Upper lobe of left lung (tissue), 6 donors: ENCODE results near the gene SNAPC4. TPM values are rescaled to one million over a fixed set of nuclear protein-coding genes. Genes with fewer than 3 reads are reported as not detected.
"Not testable (repeated sequence)": the region's sequence is repeated elsewhere in the genome, so short reads cannot be mapped to it uniquely, and the experiment has no call there.

Source experiments
- ATAC-seq, 2 donors: fragments of 200-7000 bp; cut with Tn5 transposase; one replicate each; pipeline ENCODE4 v1.9.1; 2022; ENCODE audit warnings: mild to moderate bottlenecking in 2 of 2, moderate library complexity in 2 of 2; ENCODE audit not compliant: low FRiP score in 2 of 2
- DNase-seq, 2 donors: peaks; one replicate each; pipeline ENCODE4 v3.0.0-alpha.2; 2019 to 2020
- H3K27ac ChIP-seq, 4 donors: fragments of 200-600 bp; sonication (generic); one replicate each; pipeline ENCODE4 v1.5.1; 2016 to 2019
- H3K27me3 ChIP-seq, 4 donors: fragments of 200-600 bp; sonication (generic); one replicate each; pipeline ENCODE4 v1.5.1; 2017 to 2019
- H3K36me3 ChIP-seq, 4 donors: fragments of 200-600 bp; sonication (generic); one replicate each; pipeline ENCODE4 v1.5.1; 2016 to 2019
- H3K4me1 ChIP-seq, 4 donors: fragments of 200-600 bp; sonication (generic); one replicate each; pipeline ENCODE4 v1.5.1; 2018 to 2019
- H3K4me3 ChIP-seq, 4 donors: fragments of 200-600 bp; sonication (generic); one replicate each; pipeline ENCODE4 v1.5.1; 2017 to 2019; ENCODE audit warnings: mild to moderate bottlenecking in 2 of 4, moderate library complexity in 1 of 4
- H3K9me3 ChIP-seq, 4 donors: fragments of 200-600 bp; sonication (generic); one replicate each; pipeline ENCODE4 v1.5.1; 2018 to 2019
- CTCF ChIP-seq, 6 experiments: fragments of 450-650 bp in 4 of 6; fragments of 200-600 bp in 2 of 6; sonication (generic) in 2 of 6; IDR thresholded peaks; one replicate each; pipeline ENCODE4 v1.5.1; 2016 to 2019; ENCODE audit warnings: antibody characterized with exemption in 6 of 6
- EP300 ChIP-seq, 4 donors: sonication (generic); formaldehyde crosslinking; IDR thresholded peaks; one replicate each; pipeline ENCODE4 v1.5.1; 2017; ENCODE audit warnings: antibody characterized with exemption in 4 of 4, control low read depth in 2 of 4
- POLR2A ChIP-seq, 4 donors: fragments of 450-650 bp; IDR thresholded peaks; one replicate each; pipeline ENCODE4 v1.5.1; 2016 to 2017; ENCODE audit warnings: antibody characterized with exemption in 4 of 4, mild to moderate bottlenecking in 2 of 4
- POLR2AphosphoS5 ChIP-seq, 2 donors: sonication (generic); formaldehyde crosslinking; IDR thresholded peaks; one replicate each; pipeline ENCODE4 v1.5.1; 2017; ENCODE audit warnings: antibody characterized with exemption in 2 of 2
- WGBS, 2 donors: methylation state at CpG; one replicate each; pipeline ENCODE4 v1.1.5; 2017 to 2018; 5-methylcytosine and 5-hydroxymethylcytosine counted together
- total RNA-seq, 6 donors: library from RNA; depleted of rRNA in 4 of 6; stranded (reverse); fragments of >200 nt in 4 of 6; gene quantifications; one replicate each; pipeline versions ENCODE4 v1.1.0 to v1.2.1, GENCODE V29; 2016 to 2021
- donor health status: DM: no; HTN: no; CAD: no; lungs with moderate emphysema.
- donor health status: DM: no; HTN: yes; CAD: no; lungs with severe emphysema.

The SNAPC4 gene
- total RNA-seq, 6 donors from 2014 or later = 7.8 to 35.6 (median 13.2) TPM

DNA sequence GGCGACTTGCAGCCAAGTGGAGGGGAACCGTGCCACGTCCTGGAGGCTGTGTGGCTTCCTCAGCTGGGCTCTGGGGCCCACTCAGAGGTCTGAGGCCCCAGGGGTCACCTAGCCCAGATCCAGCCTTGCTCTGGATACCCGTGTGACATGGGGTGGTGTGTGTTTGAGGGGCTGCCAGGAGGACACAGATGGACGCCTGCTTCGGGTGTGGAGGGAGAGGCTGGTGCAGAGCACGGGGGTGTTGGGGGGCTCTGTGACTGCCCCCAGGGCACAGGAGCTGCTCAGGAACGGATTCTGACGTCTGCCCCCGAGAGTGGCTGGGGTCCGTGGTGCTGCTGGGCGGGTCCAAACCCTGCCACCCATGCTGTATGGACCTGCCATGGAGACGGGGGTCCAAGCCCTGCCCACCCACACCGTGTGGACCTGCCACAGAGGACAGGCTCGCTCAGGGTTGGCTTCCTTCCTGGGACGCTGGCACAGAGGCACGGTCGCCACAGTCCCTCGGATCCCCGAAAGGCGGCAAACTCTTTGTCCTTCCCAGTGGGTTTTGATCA is 29.2 kb upstream of the SNAPC4 start:
- ATAC-seq = no peak
- H3K27me3 ChIP-seq = no peaks in the 10 kb centered on the region
- H3K27ac ChIP-seq = no peak overlapping the region
- WGBS, 2 donors = 84 to 90% methylated on average over 4 to 21 of the region's 21 CpGs
- no peaks in the 10 kb centered on the region for H3K9me3 ChIP-seq
- H3K4me1 ChIP-seq = no peaks in the 10 kb centered on the region
- no peak overlapping the region for H3K4me3 ChIP-seq
- peaks cover 0 to 58% (median 38%) of the 10 kb centered on the region in 4 donors for H3K36me3 ChIP-seq
- TF ChIP-seq POLR2AphosphoS5 (IDR thresholded peaks at IDR 0.05) (no peak), CTCF (IDR thresholded peaks at IDR 0.05) (no peak), POLR2A (IDR thresholded peaks at IDR 0.05) (no peak), EP300 (IDR thresholded peaks at IDR 0.05) (no peak)
- no peak for DNase-seq

DNA sequence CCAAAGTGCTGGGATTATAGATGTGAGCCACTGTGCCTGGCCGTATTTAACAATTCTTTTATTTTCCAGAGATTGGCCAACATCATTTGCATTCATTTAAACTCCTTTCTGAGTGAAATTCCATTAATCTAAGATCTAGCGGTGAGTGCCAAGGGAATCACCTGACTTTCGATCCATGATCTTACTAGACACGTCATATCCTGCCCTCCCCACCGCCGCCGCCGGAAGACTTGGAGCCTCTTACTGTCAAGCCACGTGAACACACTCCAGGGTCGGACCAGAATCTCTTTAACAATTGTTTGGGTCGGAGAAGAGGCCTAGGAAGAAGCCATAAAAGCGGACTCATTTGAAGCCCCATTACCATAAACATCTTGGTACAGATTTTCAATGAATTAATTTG is 26.8 kb upstream of the SNAPC4 start:
- WGBS, 2 donors = 89 to 96% methylated on average over 12 of the region's 12 CpGs
- no peak overlapping the region for H3K27ac ChIP-seq
- no peak for ATAC-seq

DNA sequence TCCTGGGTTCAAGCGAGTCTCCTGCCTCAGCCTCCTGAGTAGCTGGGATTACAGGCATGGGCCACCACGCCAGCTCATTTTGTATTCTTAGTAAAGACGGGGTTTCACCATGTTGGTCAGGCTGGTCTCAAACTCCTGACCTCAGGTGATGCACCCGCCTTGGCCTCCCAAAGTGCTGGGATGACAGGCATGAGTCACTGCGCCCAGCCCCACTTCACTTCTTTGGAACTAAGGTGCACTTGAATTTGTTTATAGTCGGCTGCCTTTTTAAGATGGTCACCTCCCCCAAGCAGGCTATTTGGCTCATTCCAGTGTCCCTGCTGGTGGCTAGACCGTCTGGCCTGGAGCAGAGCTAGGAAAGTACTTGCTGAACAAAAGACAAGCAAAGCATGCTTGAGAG is 25.4 kb upstream of the SNAPC4 start:
- 76 to 86% methylated on average over 7 of the region's 7 CpGs for WGBS, 2 donors
- not testable (repeated sequence) for ATAC-seq, H3K4me1 ChIP-seq, H3K4me3 ChIP-seq, H3K9me3 ChIP-seq, H3K27ac ChIP-seq, H3K27me3 ChIP-seq
- peak in 1 of 2 donors; percentile 9 for DNase-seq
- peaks cover 14 to 70% (median 55%) of the 10 kb centered on the region in 4 donors for H3K36me3 ChIP-seq

More for the DNA sequence above, 26.8 kb upstream of the SNAPC4 start:
- DNase-seq = peak in 1 of 2 donors; percentile 69
- Histone ChIP-seq H3K9me3 (no peaks in the 10 kb centered on the region), H3K4me1 (no peaks in the 10 kb centered on the region), H3K4me3 (no peak overlapping the region), H3K27me3 (no peaks in the 10 kb centered on the region), H3K36me3 (peaks cover 9 to 64% (median 52%) of the 10 kb centered on the region in 4 donors)
- no peak for TF ChIP-seq EP300 (IDR thresholded peaks at IDR 0.05)
- no peak for TF ChIP-seq POLR2A (IDR thresholded peaks at IDR 0.05)
- no peak for TF ChIP-seq CTCF (IDR thresholded peaks at IDR 0.05)
- TF ChIP-seq POLR2AphosphoS5 (IDR thresholded peaks at IDR 0.05) = no peak

GRCh38 chr9:136424750-136425362 is 24.9 kb upstream of the SNAPC4 start:
- Histone ChIP-seq H3K4me1 (no peaks in the 10 kb centered on the region), H3K27me3 (no peaks in the 10 kb centered on the region), H3K36me3 (peaks cover 14 to 70% (median 55%) of the 10 kb centered on the region in 4 donors), H3K27ac (no peak overlapping the region), H3K9me3 (no peaks in the 10 kb centered on the region), H3K4me3 (no peak overlapping the region)
- WGBS, 2 donors = 90 to 92% methylated on average over 27 of the region's 27 CpGs
- TF ChIP-seq POLR2A (IDR thresholded peaks at IDR 0.05) (no peak), CTCF (IDR thresholded peaks at IDR 0.05) (no peak), POLR2AphosphoS5 (IDR thresholded peaks at IDR 0.05) (no peak), EP300 (IDR thresholded peaks at IDR 0.05) (no peak)
- ATAC-seq (no peak), DNase-seq (peak in 1 of 2 donors; percentile 58)

GRCh38 chr9:136423432-136424146 is 23.6 kb upstream of the SNAPC4 start:
- peaks cover 20 to 70% (median 57%) of the 10 kb centered on the region in 4 donors for H3K36me3 ChIP-seq
- no peak overlapping the region for H3K27ac ChIP-seq
- ATAC-seq = no peak
- peak in 1 of 2 donors; percentile 70 for DNase-seq
- 95 to 96% methylated on average over 30 to 43 of the region's 43 CpGs for WGBS, 2 donors
- TF ChIP-seq POLR2A (IDR thresholded peaks at IDR 0.05) (no peak), CTCF (IDR thresholded peaks at IDR 0.05) (no peak), EP300 (IDR thresholded peaks at IDR 0.05) (no peak), POLR2AphosphoS5 (IDR thresholded peaks at IDR 0.05) (no peak)
- no peak overlapping the region for H3K4me3 ChIP-seq
- no peaks in the 10 kb centered on the region for H3K4me1 ChIP-seq
- no peaks in the 10 kb centered on the region for H3K9me3 ChIP-seq
- no peaks in the 10 kb centered on the region for H3K27me3 ChIP-seq
